AML-193 (cell line): ENCODE results near the gene CYP27C1.
"Not testable (repeated sequence)": the region's sequence is repeated elsewhere in the genome, so short reads cannot be mapped to it uniquely, and the experiment has no call there.

Source experiments
- DNase-seq, 2 experiments: peaks; one replicate each; lab custom pipeline; 2025; lab: John Stamatoyannopoulos, UW

Gene CYP27C1, protein sequence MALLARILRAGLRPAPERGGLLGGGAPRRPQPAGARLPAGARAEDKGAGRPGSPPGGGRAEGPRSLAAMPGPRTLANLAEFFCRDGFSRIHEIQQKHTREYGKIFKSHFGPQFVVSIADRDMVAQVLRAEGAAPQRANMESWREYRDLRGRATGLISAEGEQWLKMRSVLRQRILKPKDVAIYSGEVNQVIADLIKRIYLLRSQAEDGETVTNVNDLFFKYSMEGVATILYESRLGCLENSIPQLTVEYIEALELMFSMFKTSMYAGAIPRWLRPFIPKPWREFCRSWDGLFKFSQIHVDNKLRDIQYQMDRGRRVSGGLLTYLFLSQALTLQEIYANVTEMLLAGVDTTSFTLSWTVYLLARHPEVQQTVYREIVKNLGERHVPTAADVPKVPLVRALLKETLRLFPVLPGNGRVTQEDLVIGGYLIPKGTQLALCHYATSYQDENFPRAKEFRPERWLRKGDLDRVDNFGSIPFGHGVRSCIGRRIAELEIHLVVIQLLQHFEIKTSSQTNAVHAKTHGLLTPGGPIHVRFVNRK

GRCh38 chr2:127220102-127220767, at the start of gene CYP27C1:
Gene CYP27C1, minus strand, starts transcription at chr2:127220299. Its CDS starts 29 bp downstream, at chr2:127220270.
- DNase-seq: no peak

GRCh38 chr2:127261804-127262406, 41.8 kb upstream of the CYP27C1 start:
- DNase-seq: no peak

DNA sequence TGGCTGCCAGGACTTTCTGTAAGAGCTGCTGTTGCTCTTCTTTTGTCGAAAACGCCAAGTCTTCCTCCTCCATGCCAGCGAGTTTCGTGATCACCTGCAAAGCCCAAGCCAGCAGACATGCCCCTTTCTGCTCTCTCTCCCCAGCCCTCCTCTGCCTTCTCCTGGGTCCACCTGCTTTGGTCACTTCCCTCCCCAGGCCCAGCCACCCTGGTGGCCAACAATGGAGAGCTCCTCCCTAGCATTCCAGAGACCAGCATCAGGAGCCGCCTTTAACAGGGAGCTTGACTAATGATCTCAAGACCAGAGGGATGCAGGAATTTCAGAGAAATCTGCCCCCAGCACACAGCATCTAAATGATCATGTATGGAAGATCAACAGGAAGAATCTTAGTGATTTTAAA, 39.3 kb upstream of the CYP27C1 start:
- no peak for DNase-seq

- no peak for DNase-seq
These were observed 36.8 kb upstream of the CYP27C1 start for GRCh38 chr2:127256866-127257265.

- DNase-seq: no peak
These were observed 36.3 kb upstream of the CYP27C1 start for GRCh38 chr2:127256381-127256780.

DNA sequence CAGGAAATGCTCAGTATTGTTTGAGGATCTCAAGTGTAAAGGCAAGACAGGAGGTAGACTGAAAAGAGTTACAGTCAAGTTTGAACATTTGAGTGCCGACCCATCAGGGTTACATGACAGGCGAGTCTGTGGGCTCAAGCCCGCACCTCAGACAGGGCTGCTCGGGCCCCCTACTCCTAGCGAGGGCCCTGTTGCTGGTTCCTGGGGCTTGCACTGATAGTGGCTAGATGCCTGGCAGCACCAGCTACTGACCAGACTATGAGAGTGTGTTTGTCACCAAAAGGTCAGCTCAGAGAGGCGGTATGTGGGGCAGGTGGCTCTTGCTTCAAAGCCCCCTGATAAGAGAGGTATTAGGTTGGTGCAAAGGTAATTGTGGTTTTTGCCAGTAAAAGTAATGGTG, 35.6 kb upstream of the CYP27C1 start:
- DNase-seq: no peak

- no peak for DNase-seq
These were observed 35.0 kb upstream of the CYP27C1 start for GRCh38 chr2:127255146-127255545.

DNA sequence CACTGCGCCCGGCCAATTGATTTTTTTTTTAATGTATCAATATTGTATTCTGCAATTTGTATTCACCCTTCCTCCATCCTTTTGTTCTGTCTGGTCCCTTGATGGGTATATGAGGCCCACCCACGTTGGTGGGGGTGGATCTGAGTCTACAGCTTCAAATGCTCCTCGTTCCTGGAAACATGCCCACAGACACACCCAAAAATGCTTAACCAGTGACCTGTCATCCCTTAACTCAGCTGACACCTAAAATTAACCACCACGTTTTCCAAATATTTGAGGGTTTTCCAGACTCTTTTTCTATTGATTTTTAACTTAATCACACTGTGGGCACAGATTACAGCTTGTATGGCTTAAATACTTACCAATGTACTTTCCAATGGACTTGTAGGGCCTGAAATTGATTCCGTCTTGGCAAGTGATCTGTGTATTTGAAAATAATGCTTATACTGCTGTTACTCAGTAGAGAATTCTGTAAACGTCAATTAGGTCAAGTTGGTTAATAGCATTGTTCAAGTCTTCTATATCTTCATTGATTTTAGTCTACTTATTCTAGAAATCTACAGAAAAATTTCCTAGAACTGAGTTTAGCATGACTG, 34.4 kb upstream of the CYP27C1 start:
- no peak for DNase-seq

DNA sequence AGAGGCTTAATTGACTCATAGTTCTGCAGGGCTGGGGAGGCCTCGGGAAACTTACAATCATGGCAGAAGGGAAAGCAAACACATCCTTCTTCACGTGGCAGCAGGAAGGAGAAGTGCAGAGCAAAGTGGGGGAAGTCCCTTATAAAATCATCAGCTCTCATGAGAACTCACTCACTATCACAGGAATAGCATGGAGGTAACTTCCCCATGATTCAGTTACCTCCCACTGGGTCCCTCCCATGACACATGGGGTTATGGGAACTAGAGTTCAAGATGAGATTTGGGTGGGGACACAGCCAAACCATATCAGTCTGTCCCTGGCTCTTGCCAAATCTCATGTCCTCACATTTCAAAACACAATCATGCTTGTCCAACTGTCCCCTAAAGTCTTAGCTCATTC, 21.1 kb upstream of the CYP27C1 start:
- DNase-seq: not testable (repeated sequence)

GRCh38 chr2:127239395-127239794, 19.3 kb upstream of the CYP27C1 start:
- DNase-seq: no peak

DNA sequence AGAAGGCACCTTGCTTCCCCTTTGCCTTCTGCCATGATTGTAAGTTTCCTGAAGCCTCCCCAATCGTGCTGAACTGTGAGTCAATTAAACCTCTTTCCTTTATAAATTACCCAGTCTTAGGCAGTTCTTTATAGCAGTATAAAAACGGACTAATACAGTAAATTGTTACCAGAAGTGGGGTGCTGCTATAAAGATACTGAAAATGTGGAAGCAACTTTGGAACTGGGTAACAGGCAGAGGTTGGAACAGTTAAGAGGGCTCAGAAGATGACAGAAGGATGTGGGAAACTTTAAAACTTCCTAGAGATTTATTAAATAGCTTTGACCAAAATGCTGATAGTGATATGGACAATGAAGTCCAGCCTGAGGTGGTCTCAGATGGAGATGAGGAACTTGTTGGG, 17.7 kb upstream of the CYP27C1 start:
- not testable (repeated sequence) for DNase-seq

- DNase-seq: no peak
These were observed 15.1 kb upstream of the CYP27C1 start for GRCh38 chr2:127235082-127235702.

DNA sequence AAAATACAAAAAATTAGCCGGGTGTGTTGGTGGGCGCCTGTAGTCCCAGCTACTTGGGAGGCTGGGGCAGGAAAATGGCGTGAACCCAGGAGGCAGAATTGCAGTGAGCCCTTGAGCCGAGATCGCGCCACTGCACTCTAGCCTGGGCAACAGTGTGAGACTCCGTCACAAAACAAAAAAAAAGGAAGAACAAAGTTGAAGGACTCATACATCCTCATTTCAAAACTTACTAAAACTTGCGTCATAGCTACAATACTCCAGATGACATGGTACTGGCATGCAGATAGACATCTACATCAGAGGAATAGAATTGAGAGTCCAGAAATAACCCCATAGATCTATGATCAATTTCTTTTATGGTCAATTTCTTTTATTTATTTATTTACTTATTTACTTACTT, 13.6 kb upstream of the CYP27C1 start:
- DNase-seq: peak; percentile 71

- DNase-seq: no peak
These were observed 11.2 kb upstream of the CYP27C1 start for GRCh38 chr2:127231130-127231865.

GRCh38 chr2:127229555-127229954, 9.5 kb upstream of the CYP27C1 start:
- DNase-seq: no peak

- no peak for DNase-seq
These were observed 8.0 kb upstream of the CYP27C1 start for GRCh38 chr2:127228102-127228501.

- DNase-seq: not testable (repeated sequence)
These were observed 7.2 kb upstream of the CYP27C1 start for GRCh38 chr2:127227264-127227660.

GRCh38 chr2:127226520-127227263, 6.6 kb upstream of the CYP27C1 start:
- no peak for DNase-seq

GRCh38 chr2:127226132-127226519, 6.0 kb upstream of the CYP27C1 start:
- no peak for DNase-seq

GRCh38 chr2:127225186-127225960, 5.3 kb upstream of the CYP27C1 start:
- no peak for DNase-seq
